ENCODE data around the gene CXCL12.

- no peak for TF ChIP-seq CTCF (CRISPR knock-in tag; IDR thresholded peaks at IDR 0.05)
- no peak for TF ChIP-seq ZSCAN5A (CRISPR knock-in tag; IDR thresholded peaks at IDR 0.05; ENCODE audit: borderline replicate concordance)
- TF ChIP-seq NFE2 (CRISPR knock-in tag; IDR thresholded peaks at IDR 0.05): no peak
- no peak for TF ChIP-seq THYN1 (CRISPR knock-in tag; IDR thresholded peaks at IDR 0.05; ENCODE audit: borderline replicate concordance, low read depth)
- TF ChIP-seq ZNF274 (CRISPR knock-in tag; IDR thresholded peaks at IDR 0.05): no peak
- TF ChIP-seq ZNF589 (CRISPR knock-in tag; conservative IDR thresholded peaks at IDR 0.05): no peak
- TF ChIP-seq KMT2B (CRISPR knock-in tag; IDR thresholded peaks at IDR 0.05): no peak
- TF ChIP-seq ZNF75D (CRISPR knock-in tag; IDR thresholded peaks at IDR 0.05; ENCODE audit: borderline replicate concordance): no peak
- no peak for TF ChIP-seq HNRNPLL (IDR thresholded peaks at IDR 0.05; ENCODE audit: low read depth, low read length, poor library complexity, severe bottlenecking)
- no peak for TF ChIP-seq AGO1 (IDR thresholded peaks at IDR 0.05; ENCODE audit: low read depth, low read length, poor library complexity, severe bottlenecking)
- TF ChIP-seq POLR2AphosphoS2 (IDR thresholded peaks at IDR 0.05; ENCODE audit: low read depth, low read length): no peak
Measured at GRCh38 chr10:44335330-44336021, 49.4 kb downstream of the CXCL12 start.

Data from HepG2 (cell line).